HTERT RPE-1 (cell line): Measurements from ENCODE around the gene TRPM8.

Source experiments
- in situ Hi-C: fragments of 300-500 bp; cut with MboI; formaldehyde crosslinking; loops from 4 replicates; pipeline ENCODE4 v1.14.3; 2020; ENCODE audit warnings: low sequenced_read_pairs

The TRPM8 gene

DNA sequence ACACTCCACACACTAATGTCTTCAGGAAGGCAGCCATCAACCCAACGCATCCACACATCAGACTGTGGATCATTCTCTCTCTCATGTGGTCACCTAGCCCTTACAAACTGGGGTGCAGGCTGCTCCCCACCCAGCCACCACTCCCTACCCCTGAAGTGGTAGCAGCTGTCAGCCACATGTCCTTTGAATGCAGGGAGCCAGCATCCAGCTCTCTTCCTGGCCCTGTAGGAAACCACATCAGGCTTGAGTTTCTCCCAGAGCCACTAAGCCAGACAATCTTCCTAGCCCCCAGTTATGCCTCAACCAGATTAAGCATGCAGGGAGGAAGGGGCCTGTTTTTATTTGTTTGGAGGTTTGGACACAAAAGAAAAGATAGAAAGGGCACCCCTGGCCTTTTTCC, 80.5 kb downstream of the TRPM8 start:
- in situ Hi-C loops: no loop called here

DNA sequence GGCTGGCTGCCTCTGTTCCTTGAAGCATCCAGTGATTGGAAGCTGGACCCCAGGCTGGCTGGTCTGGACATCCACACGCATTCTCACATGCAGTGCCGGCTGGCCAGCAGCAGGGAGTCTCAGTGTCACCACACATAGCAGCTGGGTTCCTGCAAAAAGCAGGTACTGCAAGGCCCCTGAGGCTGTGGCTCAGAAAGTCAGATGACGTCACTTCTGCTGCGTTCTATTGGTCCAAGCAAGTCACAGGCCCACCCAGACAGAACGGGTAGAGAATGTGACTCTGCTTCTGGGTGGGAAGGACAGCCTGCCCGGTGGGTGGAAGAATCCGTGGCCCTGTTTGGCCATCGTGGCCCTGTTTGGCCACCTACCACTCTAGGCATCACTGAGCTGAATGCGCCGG, 82.0 kb downstream of the TRPM8 start:
- in situ Hi-C loops: no loop called here

DNA sequence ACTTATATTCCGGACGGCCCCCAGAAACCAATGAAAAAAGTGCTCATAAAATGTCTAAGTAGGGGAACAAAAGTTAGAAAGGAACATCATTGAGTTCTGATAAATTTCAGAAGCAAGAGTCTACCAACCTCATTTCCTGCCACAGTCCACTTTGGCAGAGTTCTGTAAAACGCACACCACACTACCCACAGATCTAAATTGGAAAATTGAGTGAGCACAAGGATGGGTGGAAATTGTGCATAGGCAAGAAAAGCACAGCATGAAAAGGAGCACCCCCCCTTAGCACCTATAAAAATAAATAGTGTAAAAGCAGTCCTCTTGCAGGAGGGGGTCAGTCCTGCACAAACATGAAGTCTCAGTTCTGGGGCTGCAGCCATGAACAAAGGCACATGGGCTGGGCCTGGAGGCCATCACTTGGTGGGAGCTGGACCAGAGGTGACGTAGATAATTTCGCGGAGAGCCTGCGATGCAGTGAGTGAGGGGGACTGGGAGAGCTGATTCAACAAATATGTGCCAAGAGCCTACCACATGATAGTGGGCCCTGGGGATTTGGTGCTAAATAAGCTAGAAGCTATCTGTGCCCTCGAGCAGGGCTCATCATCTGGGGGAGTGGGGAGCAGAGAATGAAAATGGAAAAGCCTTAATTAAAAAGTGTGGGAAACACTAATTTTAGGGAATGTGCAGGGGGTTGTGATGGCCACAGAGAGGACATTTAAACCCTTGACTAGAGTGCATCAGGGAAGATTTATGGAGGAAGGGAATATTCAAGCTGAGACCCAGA, 84.4 kb downstream of the TRPM8 start:
- in situ Hi-C loops: no loop called here

DNA sequence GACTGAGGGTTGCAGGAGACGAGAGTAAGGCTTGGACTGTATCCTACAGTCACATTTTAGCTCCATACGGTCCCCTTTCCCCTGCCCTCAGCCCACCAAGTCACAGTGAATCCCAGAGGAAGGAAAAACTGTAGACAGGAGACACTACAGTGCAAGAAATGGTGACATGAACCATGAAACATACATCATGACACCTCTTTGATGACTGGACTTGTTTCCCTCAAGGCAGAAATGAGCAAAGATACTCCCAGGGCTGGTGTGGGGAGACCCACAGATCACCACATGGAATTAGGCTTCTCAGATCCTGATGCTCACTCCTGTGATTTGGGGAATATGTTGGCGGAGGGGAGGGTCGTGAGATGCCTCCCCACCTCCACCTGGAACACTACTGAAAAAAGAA, 85.1 kb downstream of the TRPM8 start:
- in situ Hi-C loops: no loop called here

DNA sequence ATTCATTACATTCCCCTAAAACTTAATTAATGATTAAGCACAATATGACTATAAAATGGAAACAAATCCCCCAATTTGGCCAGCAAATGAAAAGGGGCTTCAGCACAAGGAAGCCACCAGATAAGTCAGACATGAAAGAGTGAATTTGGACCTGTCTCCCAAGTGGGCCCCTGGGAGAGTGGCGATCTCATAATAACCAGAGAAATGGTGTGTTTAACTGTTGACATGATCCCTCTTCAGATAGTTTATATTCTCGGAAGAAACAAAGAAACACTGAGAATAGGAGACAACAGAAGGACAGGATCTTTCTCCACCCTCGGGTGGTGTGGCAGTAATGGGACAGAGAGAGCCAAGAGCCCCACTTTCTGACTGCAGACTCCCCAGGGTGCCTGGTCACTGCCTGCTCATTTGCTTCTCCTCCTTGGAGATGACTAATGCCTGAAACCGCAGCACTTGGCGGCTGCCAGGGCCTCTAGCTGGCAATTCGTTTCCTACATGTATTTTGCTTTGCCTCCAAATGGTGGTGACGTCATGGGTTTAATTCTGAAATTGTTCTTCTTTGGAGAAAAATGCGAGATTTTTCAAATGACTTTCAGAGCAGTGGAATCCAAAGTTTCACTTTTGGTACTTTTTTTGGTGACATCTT, 86.9 kb downstream of the TRPM8 start:
- in situ Hi-C loops: no loop called here

DNA sequence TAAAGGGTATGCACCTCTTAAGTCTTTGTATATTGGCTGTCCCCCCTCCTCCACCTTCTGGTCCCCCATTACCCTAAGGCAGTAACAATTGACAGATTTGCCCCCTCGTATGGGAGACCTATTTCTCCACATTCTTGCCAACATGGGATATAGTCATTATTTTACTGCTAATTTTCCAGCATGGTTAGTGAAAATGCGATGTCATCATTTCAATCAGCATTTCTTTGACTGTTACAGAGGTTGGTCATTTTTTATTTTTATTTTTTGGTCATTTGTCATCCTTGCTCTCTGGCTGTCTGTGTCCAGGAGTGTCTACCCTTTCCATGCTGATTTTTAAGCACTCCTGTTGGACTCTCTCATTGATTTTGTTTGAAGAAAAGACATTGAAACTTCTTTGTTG, 88.0 kb downstream of the TRPM8 start:
- in situ Hi-C loops: no loop called here

DNA sequence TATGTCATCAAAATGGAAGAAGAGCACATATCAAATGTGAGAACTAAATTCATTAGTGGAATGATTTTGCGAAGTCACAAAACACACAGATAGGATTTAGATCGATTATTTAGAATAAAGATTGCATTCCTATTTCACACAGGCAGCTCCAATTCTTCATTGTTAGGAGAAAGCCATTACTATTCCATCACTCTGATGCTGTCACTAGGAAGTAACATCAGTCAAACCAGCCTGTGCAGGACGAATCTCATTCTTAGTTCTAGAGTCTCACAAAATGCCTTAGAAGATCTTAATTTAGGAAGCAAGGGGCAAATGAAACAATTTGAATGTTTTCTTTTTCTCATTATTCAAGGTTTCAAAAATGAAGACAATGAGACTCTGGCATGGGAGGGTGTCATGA, 89.3 kb downstream of the TRPM8 start:
- in situ Hi-C loops: no loop called here

DNA sequence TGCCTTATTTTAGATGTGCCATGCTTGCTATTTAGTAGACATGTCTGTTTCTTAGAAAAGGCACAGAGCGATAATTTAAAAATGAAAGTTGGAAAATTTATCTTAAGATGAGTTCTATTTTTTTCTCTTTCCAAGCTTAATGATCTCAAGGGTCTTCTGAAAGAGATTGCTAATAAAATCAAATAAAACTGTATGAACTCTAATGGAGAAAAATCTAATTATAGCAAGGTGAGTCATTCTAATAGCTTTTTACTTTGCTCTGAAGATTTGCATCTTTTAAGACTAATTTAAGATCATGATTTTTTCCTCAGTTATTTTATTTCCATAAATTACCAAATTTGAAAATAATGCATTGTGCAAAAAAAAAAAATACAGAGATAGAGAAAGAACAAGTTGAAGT, 97.3 kb downstream of the TRPM8 start:
- in situ Hi-C loops: no loop called here

DNA sequence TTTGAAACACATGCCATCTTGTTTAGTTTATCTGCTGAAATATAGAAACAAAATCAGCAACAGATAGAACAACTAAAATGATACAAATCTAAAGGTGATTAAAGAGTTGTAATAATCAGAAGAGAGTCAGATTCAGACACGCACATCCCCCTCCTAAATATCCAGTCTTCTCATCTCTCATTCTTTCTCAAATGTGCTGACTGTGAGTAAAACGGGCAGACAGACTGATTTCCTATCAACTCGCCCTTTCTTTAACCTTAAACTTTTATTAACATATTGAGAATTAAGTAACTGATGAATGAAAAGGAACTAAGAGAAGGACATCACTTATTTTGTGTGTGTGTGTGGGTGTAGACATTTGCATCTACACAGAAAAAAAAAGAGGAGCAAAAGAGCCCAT, 98.7 kb downstream of the TRPM8 start:
- in situ Hi-C loops: no loop called here

DNA sequence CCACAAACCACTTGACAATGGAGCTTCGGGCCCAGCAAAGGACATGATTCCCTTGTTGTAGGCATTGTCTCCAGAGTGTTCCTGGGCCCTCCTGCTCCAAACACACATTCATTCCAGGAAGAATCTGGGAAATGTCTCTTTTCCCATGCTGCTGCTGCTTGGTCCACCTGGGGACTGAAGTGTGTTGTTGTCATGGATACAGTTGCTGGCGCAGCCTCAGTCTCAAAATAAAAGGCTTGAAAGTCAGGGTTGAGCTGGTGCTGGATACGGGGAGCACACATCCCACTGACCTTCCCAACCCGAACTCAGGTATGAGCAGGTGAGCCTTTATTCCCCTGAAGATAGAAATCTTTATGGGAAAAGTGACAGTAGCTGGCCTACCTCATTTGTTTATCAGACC, 102.7 kb downstream of the TRPM8 start:
- in situ Hi-C loops: no loop called here

DNA sequence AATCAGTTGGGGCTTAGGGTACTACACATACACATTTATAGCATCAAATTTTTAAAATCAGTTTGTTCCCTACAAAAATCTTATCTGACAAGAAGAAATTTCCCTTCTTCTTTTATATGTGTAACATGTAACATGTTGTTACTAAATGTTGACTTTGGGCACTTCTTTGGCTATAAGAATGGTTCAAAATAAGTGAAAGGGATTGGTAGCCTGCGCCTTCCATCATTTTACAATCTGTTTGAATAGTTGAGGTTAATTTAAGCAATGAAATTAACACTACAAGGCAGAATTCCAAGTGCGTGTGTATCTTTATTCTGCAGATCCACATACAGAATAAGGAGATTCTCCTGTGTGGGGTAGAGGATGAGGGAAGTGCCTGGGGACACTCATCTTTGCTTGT, 103.2 kb downstream of the TRPM8 start:
- in situ Hi-C loops: no loop called here

DNA sequence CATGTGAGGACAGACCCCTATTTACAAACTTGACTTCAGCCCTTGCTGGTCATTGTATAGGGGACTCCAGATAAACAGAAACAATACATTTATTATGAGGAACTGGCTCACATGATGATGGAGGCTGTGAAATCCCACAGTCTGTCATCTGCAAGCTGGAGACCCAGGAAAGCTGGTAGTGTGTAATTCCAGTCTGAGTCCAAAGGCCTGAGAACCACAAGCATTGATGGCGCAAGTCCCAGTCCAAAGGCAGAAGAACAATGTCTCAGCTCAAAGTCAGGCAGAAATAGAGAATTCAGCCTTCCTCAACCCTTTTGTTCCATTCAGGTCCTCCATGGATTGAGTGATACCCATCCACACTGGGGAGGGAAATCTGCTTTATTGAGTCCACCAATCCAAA, 105.3 kb downstream of the TRPM8 start:
- in situ Hi-C loops: no loop called here

DNA sequence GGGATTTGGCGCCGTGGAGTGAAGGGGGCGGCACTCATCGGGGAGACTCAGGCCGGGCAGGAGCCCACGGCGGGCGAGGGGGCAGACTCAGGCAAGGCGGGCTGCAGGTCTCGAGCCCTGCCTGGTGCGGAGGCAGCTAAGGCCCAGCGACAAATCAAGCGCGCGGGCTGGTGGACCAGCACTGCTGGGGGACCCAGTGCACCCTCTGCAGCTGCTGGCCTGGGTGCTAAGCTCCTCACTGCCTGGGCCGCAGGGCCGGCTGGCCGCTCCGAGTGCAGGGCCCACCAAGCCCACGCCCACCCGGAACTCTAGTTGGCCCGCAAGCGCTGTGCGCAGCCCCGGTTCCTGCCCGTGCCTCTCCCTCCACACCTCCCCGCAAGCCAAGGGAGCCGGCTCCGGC, 107.1 kb downstream of the TRPM8 start:
- in situ Hi-C loops: no loop called here

DNA sequence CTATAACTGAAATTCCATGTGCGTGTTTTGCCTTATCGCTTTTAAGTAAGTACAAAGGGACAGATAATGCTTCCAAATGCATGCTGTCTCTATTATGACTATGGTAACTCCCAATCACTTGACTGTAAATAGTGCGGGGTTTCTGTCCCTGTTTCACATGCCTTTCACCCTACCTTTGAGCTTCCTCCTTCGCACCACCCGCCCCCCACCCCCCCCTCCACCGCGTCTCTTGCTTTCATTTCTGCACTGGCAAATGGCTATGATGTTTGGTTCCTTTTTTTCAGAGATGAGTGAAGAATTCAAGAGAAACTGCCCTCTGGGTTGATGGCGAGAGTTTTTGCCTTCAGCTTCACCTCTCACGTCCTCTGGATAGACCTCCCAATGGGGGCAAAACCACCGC, 108.3 kb downstream of the TRPM8 start:
- in situ Hi-C loops: no loop called here

DNA sequence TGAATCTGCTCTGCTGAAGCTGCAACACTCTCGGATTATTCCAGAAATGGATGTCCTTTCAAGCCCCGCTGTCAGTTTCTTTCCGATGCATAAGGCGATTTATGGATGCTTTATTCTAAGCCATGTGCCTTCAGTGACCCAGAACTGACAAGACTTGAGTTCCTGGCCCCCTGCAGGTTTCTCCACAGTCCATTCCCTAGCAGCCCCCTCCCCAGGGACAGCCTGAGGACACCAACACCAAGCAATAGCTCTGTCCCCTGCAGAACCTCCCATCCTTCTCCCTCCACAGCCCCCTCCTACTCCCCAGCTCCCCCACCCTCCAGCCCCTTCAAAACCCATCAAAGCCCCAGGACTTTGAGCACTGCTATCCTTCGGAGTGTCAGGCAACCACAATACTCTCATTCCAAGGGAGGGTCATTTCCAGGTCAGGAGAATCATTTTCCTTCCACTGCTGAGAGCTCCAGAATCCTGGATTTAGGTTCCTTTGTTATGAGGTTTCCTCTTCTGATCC, 108.8 kb downstream of the TRPM8 start:
- in situ Hi-C loops: no loop called here

DNA sequence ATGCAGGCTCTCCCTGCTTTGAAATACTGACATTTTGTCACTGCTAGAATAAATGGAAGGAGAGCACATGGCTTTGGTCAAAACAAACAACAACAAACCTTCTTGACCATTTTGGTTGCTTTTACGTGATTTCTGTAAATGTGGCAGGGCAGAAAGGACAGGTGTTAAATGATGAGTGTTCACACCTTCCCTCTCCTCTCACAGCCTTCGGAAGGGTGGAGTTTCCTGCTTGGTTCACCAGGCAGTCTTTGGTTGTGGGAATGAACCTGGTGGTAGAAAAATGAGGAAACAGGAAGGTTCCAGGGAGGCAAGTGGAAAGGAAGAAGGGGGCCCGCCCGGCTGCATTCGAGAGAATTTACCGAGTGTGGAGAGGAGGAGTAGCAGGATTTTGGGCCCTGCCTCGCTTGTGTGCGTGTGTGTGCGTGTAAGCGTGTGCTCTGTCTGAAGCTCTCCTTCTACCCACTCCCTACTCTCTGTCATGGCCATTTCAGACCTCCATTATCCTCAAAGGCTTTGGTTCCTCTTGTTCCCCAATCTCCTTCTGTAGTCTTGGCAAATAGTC, 109.6 kb downstream of the TRPM8 start:
- in situ Hi-C loops: no loop called here

DNA sequence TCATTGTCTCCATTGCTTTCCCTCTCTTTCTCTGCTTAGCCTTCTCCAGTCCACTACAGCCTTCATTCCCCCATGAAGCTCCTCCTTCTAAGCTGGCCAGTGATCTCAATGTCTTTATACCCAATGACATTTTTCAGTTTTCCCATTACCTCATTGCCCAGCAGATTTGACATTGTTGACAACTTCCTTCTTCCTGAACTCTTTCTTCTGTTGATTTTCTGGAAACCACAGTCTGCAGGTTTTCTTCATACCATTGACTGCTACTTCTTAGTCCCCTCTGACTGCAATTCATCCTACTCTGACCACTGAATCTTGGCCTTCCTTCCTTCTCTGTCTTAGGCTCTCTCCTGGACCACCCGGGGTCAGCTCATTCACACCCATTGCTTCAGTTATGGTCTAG, 110.5 kb downstream of the TRPM8 start:
- in situ Hi-C loops: no loop called here

DNA sequence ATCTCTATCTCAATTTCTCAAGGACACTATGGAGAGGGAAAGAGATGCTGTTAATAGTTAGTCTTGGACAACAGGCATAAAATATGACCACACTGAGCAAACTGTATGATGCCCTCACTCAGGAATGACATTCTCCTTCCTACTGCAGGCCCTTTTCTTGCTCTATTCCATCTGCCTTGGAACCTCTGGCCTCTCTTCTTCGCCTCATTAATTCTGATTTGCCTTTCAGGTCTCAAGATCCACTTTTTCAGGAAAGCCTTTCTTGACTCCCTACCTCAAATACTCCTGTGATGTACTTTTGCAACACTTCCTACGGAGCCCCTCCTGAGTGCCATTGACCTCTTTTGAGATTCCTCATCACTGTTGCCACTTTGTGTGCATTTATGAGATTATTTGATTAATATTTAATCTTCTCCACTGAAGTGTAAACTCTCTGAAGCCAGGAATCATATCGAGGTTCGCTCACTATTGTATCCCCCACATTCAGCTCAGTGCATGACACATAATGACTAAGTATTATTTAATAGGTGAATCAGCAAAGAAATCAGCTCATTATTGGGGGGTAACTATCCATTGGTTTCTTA, 112.1 kb downstream of the TRPM8 start:
- in situ Hi-C loops: no loop called here

DNA sequence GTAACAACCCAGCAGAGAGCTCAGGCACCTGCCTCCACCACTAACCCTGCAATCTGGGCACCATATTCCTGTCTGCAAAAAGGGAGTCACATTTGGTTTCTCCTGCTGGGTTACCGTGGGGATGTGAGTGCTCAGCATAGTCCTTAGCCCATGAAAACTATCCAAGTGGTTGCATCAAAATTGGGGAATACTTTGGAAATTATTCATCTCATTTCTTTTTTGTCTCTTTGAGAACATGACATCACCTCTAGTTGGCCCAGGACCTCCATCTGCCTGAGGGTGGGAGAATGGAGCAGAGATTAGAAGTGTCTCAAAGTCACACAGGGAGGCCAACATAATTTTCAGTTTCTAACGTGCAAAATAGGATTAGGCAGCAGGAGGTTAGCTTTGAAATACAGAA, 114.0 kb downstream of the TRPM8 start:
- in situ Hi-C loops: no loop called here

DNA sequence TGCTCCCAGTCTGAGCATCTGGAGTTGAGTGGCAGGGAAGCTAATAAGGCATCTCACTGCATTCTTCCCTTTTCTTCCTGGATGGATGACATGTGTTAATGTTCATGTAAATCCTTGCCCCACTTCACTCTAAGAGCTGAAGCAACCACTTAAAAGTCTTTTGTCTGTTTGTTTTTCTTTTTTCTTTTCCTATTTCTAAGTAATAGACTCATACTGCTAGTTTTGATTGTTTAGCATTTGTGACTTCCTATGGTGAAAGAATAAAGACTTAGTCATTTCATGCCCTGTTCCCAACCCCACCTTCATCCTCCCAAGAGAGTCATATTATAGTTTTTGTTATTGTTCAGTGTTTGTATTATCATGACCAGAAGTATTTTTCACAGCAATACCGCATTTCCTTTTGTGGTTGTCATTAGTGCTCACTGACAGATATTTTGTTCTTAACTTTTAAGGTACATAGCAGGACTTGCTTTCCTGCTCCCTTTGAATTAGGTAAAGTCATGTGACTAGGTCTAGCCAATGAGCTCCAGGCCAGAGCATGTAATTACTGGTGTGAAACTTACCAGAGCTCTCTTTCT, 115.2 kb downstream of the TRPM8 start:
- in situ Hi-C loops: no loop called here

DNA sequence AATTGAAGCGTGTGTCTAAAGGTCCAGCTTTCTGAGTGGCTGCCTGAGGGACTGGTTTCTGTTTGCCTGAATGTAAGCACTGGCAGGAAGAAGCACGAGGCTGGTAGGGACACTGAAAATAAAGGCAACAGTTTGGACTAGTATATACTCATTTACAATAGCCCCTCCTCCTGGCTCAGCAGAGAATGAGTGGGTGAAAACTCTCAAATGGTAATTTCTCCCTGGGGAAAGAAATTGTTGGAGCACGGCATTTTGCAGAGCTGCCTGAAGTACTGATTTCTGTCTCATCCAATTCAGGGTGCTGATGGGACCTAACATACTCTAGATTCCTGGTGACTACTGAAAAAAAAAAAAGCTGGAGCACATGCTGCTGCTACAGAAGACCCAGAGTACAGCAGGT, 116.0 kb downstream of the TRPM8 start:
- in situ Hi-C loops: no loop called here

DNA sequence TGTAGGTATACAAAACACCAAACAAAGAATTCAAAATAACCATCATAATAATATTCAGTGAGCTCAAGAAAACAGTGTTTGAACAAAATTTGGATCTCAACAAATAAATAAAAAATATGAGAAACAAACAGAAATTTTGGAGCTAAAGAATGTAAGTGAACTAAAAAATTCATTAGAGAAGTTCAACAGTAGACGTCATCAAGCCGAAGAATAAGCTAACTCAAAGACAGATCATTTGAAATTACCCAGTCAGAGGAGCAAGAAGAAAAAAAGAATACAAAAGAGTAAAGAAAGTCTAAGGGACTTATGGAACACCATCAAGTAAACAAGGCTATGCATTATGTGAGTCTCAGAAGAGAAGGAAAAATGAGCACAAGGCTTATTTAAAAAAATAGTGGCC, 116.7 kb downstream of the TRPM8 start:
- in situ Hi-C loops: no loop called here
